ENCODE measurements around the gene CES3.
"Not testable (repeated sequence)": the region's sequence is repeated elsewhere in the genome, so short reads cannot be mapped to it uniquely, and the experiment has no call there.

CES3 gene

DNA sequence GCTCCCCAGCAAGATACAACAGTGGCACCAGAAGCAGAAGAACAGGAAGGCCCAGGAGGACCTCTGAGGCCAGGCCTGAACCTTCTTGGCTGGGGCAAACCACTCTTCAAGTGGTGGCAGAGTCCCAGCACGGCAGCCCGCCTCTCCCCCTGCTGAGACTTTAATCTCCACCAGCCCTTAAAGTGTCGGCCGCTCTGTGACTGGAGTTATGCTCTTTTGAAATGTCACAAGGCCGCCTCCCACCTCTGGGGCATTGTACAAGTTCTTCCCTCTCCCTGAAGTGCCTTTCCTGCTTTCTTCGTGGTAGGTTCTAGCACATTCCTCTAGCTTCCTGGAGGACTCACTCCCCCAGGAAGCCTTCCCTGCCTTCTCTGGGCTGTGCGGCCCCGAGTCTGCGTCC lies 11.9 kb downstream of the CES3 start:
- no peak for DNase-seq (ENCODE audit: low spot score)

DNA sequence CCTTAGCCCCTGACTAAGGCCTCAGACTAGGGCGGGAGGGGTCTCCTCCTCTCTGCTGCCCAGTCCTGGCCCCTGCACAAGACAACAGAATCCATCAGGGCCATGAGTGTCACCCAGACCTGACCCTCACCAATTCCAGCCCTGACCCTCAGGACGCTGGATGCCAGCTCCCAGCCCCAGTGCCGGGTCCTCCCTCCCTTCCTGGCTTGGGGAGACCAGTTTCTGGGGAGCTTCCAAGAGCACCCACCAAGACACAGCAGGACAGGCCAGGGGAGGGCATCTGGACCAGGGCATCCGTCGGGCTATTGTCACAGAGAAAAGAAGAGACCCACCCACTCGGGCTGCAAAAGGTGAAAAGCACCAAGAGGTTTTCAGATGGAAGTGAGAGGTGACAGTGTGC lies 12.7 kb downstream of the CES3 start:
- DNase-seq (ENCODE audit: low spot score), result no peak

DNA sequence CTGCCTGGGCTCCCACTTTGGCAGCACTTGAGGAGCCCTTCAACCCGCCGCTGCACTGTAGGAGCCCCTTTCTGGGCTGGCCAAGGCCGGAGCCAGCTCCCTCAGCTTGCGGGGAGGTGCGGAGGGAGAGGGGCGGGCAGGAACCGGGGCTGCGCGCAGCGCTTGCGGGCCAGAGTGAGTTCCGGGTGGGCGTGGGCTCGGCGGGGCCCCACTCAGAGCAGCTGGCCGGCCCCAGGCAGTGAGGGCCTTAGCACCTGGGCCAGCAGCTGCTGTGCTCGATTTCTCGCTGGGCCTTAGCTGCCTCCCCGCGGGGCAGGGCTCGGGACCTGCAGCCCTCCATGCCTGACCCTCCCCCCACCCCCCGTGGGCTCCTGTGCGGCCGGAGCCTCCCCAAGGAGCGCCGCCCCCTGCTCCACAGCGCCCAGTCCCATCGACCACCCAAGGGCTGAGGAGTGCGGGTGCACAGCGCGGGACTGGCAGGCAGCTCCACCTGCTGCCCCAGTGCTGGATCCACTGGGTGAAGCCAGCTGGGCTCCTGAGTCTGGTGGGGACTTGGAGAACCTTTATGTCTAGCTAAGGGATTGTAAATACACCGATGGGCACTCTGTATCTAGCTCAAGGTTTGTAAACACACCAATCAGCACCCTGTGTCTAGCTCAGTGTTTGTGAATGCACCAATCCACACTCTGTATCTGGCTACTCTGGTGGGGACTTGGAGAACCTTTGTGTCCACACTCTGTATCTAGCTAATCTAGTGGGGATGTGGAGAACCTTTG lies 13.3 kb downstream of the CES3 start:
- not testable (repeated sequence) for DNase-seq (ENCODE audit: low spot score)

DNA sequence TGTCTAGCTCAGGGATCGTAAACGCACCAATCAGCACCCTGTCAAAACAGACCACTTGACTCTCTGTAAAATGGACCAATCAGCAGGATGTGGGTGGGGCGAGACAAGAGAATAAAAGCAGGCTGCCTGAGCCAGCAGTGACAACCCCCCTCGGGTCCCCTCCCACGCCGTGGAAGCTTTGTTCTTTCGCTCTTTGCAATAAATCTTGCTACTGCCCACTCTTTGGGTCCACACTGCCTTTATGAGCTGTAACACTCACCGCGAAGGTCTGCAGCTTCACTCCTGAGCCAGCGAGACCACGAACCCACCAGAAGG lies 13.8 kb downstream of the CES3 start:
- not testable (repeated sequence) for DNase-seq (ENCODE audit: low spot score)

DNA sequence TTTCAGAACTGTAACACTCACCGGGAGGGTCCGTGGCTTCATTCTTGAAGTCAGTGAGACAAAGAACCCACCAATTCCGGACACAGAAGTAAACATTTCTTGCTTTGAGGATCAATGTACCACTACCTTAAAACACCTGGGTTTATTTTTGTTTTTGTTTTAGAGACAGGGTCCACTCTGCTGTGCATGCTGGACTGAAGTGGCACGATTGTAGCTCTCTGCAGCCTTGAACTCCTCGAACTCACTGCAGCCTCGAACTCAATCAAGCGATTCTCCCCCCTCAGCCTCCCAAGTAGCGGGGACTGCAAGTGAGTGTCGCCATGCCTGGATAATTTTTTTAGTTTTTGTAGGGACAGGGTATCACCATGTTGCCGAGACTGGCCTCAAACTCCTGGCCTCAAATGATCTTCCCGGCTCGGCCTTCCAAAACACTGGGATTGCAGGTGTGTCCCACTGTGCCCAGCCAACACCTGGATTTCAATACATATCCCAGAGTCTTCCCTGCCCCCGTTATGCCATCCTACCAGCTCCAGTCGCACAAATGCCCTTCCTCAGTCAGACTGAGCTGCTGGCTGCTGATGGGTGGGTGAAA lies 14.3 kb downstream of the CES3 start:
- DNase-seq (ENCODE audit: low spot score), result no peak

DNA sequence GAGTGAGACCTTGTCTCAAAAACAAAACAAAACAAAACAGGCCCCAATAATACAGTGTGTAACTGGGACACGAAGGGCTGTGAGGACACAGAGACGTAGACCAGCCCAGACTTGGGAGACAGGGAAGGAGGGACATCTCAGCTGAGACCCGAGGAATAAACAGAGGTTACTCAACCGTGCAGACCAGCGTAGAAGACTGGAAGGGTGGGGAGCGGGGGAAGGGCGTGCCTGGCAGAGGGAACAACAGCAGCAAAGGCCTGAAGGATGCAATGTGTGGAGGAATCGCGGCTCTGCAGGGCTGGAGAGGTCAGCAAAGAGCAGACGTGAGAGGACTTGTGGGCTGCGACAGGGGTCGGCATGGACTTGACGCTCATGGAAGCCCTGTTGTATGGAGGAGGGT lies 15.7 kb downstream of the CES3 start:
- no peak for DNase-seq (ENCODE audit: low spot score)

DNA sequence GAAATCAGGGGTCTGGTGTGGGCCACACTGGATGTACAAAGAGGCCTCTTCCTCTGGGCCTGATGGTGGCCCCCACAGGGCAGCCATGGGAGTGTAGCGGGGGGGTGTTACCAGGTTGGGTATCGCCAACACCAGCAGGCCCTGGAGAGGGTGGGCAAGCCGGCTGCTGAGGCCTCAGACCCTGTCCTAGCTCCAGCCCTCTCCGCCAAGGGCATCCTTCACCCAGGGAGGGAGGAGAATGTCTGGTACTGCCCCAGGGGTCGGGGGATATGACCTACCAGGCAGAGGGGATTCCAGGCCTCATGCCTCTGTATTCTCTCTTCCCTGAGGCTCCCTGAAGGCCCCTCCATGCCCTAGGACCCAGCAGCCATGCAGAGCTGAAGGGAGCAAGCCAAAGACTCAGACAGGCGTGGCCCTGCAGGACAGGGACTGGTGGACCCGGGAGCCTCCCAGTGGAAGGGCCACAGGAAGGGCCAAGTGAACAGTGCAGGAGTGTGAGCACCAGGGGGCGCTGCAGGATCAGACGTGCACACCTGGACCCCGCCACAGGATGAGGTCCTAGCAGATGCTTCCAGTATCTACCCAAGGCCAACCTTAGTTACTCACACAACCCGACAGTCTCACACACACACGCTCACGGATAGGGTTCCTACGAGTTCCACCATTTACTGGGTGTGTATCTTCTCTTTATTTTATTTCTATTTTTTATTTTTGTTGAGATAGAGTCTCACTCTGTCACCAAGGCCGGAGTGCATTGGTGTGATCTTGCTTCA lies 16.5 kb downstream of the CES3 start:
- DNase-seq (ENCODE audit: low spot score), result peak; percentile 75

DNA sequence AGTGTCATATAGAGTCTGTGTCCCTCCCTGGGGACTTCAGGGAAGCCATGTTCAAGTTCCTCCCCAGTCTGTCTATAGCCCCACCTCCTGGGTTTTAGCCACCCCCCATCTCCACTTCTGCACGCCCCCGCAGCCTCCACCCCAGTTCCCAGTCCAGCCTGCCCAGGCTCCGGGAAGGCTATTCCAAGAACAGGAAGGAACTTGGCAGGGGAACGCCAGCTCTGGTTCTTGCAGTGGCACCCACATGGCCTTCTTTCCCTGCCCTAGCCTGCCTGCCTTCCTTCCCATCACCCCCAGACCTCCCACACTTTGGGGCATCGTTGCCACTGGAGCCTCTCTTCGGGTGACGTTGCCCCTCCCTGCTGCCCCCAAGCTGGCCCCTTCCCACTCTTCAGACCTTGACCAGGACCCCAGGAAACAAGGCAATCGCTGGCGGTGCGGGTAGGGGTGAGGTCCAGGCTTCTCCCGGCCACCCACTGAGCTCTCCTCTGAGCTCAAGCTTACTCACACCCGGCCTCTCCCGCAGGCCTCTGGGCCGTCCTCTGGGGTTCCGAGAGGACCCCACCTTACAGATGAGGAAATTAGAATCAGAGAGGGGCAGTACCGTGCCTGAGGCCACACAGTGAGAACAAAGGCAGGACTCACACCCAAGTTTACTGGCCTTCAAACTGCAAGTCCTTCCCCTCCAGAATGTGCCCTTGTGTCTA lies 18.1 kb downstream of the CES3 start:
- DNase-seq (ENCODE audit: low spot score), result no peak

DNA sequence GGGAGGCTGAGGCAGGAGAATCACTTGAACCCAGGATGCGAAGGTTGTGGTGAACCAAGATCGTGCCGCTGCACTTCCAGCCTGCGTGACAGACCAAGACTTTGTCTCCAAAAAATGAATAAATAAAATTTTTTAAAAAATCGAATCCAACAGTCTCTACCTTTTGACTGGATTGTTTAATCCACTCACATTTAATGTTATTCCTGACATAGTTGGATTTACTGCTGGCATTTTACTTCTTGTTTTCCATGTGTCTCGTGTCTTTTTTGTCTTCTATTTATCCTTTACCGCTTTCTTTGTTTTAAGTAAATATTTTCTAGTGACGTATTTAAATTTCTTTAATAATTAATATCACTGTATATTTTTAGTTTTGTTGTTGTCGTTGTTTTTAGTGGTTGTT lies 22.0 kb downstream of the CES3 start:
- DNase-seq (ENCODE audit: low spot score), result no peak

DNA sequence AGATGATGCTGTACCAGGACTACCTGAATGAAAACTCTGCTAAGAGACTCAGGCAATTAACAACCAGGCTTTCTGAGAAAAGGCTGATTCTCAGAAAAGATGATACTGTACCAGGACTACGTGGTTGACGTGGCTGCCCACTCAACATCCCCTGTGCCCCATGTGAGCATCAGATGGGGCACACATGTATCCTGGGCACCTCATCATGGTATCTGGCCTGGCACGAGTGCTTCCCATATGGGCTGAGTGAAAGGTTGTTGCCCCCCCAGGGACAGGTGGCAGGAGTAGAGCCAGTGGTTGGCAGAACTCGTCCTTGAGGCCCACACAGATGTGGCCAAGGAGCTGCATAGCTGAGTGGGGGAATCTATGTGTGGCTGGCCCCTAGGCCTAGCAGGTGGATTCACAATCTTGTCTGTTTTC lies 23.8 kb downstream of the CES3 start:
- DNase-seq (ENCODE audit: low spot score), result no peak

DNA sequence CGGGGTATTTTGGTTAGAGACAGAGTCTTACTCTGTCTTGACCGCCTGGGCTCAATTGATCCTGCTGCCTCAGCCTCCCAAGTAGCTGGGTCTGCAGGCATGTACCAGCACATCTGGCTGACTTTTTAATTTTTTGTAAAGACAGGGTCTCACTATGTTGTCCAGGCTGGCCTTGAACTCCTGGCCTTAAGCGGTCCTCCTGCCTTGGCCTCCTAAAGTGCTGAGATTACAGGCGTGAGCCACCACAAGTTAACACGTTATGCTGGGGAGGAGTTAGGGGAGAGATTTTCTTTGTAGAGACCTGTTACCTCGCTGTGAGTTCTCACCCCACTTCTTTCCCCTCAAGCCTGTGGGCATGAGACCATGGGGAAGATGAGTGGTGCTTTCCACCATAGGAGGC lies 25.5 kb downstream of the CES3 start:
- DNase-seq (ENCODE audit: low spot score), result no peak

DNA sequence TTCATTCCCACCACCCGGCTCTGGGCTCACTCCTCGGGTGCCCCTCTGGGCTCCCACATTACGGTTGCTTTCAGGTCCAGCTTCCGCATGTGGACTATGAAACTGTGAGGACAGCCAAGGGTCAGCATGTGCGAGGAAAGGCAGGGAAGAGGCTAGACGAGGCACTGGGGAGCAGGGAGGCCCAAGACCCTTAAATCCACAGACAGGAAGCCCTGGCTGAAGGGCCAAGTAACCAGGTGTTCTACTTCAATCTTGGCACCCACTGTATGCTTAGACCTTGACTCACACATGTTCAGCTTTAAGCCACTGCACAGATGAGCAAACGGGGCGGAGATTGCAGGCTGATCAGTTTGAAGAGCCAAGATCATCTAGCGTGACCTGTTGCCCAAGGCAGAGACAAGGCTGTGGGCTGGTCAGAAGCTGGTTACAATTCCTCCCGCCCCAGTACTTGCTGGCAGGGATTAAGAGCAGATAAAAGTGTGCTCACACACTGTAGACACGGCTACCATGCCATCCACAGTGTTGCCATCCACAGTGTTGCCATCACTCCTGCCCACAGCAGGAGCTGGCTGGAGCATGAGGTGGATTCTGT lies 27.2 kb downstream of the CES3 start, which contains the start of gene CES4A:
CES4A (plus strand) TSS at position 393 of the 592 bp plus-strand sequence; CDS start at position 577, 184 bp downstream.
- DNase-seq (ENCODE audit: low spot score), result no peak

DNA sequence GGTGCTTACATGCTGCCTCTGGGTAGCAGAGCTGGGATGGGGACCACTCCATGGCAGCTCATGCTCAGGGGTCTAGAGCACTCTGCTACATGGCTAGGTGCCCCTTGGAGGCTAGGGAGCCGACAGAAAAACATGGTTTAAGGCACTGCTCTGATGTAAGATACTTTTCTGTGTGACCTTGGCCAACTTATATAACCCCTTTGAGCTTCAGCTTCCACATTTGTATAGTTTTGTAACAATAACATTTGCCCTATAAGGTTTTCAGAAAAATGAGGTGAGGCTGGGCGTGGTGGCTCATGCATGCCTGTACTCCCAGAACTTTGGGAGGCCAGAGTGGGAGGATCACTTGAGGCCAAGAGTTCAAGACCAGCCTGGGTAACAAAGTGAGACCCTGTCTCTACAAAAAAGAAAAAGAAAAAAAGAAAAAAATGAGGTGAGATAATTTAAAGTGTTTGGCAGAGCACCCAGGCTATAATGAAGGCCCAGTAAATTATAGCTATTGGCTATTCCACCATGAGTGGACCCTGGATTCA lies 30.5 kb downstream of the CES3 start:
- DNase-seq (ENCODE audit: low spot score), result no peak

DNA sequence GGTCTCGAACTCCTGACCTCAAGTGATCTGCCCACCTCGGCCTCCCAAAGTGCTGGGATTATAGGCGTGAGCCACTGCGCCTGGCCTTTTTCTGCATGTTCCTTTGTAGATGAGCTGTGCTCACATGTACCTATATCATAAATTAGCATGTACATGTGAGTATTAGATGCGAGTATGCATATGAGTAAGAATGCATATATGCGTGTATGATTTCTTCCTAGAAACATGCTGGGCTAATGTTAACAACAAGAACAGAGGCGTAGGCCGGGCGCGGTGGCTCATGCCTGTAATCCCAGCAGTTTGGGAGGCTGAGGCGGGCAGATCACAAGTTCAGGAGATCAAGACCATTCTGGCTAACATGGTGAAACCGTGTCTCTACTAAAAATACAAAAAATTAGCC lies 32.5 kb downstream of the CES3 start:
- DNase-seq (ENCODE audit: low spot score), result not testable (repeated sequence)

DNA sequence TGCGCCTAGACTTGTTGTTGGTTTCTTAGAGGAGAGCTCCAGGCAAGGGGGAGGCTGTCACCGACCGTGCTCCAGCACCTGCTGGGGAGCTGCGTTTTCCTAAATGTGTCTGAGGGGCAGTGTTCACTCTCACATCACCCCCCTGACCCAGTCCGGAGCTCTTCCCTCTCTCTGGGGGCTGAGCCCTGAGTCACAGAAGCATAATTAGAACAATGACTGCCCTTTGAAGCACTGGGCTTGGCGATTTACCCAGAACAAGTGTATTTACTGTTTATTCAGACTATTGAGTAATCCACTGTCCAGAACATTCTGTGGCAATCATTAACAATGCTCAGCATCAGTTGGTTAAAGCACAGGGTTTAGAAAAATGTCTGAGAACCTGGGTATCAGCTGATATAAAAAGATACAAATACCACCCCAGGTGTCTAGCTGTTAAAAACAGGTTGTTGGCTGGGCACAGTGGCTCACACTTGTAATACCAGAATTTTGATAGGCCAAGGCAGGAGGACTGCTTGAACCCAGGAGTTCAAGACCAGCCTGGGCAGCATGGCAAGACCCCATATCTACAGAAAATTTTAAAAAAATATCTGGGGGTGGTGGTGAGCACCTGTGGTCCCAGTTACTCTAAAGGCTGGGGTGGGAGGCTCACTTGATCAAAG lies 35.4 kb downstream of the CES3 start:
- DNase-seq (ENCODE audit: low spot score), result no peak

DNA sequence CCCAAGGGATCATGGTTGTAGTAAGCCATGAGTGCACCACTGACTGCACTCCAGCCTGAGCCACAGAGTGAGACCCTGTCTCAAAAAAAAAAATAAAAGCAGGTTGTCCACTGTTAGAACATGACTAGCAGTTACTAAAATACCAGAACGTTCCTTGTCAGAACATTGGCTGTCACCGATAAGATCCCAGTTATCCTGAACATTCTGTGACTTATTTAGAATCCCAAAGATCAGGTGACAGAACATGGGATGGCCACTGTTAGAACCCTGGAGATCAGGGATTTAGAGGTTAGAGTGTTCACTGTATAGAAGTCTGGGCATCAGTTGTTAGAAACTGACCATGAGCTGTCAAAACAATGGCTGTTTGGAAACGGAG lies 35.9 kb downstream of the CES3 start:
- no peak for DNase-seq (ENCODE audit: low spot score)

DNA sequence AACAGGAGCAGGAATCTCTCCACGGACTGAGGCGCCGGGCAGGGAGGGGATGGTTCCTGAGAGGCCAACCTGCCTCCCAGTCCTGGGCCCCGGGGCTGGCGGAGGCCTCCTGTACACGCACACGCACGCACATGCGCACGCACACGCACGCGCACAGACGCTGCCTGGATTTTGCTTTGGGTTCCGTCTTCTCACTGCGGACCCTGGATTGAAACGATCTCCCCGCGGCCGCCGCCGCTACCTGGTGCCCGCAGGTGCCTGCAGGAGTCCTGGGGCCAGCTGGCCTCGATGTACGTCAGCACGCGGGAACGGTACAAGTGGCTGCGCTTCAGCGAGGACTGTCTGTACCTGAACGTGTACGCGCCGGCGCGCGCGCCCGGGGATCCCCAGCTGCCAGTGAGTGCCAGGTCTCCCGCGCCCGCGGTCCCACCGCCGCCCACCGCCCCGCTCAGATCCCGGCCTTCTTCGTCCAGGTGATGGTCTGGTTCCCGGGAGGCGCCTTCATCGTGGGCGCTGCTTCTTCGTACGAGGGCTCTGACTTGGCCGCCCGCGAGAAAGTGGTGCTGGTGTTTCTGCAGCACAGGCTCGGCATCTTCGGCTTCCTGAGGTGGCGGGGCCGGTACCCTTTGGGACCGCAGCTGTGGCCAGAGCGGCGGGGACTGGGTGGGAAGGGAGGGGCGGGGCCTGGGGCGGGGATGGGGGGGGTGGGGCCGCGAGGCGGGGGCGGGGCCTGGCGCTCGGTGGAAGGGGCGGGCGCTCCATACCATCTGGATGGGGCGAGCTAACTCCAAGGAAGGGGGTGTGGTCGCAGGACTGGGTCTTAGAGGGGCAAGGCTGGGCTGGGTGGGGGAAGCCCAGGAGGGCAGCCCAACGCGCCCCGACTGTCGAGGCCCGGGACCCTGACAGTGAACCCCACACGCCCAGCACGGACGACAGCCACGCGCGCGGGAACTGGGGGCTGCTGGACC lies 39.6 kb downstream of the CES3 start:
- no peak for DNase-seq (ENCODE audit: low spot score)

DNA sequence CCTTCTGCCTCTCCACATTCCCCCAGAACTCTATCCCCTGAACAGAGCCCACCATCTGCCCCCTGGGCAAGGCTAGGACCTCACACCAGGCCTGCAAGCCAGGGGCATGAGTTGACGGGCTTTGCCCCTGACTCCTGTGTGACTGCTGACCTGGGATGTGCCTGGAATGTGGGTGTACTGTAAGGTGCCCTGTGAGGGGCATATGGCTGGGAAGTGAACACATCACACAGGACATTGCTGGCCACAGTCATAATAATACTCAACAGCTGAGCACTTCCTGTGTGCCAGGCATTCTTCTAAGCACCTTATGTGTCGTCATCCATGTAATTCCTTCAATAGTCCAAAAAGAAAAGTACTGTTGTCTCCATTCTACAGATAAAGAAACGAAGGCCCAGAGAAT lies 40.7 kb downstream of the CES3 start:
- peak; percentile 69 for DNase-seq (ENCODE audit: low spot score)

DNA sequence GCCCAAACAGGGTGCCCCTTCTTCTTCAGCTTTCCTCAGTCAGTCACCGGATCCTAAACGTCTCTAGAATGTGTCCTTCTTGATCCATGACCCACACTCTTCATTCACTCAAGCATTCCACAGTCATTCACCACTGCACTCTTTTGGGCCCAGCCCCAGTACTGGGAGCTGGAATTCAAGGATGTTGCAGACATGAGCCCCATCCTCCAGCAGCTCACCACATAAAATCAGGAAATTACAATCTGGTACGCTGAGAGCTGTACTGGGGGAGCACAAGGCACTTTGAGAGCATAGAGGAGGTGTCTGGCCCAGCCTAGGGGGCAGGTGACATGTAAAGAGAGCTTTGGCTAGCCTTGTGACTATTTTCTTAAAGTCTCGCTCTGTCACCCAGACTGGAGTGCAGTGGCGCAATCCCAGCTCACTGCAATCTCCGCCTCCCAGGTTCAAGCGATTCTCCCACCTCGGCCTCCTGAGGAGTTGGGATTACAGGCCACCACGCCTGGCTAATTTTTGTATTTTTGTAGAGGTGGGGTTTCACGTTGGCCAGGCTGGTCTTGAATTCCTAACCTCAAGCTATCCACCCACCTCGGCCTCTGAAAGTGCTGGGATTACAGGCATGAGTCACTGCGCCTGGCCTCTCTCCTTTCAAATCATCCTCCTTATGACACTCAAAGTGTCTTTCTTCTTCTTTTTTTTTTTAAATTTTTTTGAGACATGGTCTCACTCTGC lies 46.0 kb downstream of the CES3 start:
- no peak for DNase-seq (ENCODE audit: low spot score)

DNA sequence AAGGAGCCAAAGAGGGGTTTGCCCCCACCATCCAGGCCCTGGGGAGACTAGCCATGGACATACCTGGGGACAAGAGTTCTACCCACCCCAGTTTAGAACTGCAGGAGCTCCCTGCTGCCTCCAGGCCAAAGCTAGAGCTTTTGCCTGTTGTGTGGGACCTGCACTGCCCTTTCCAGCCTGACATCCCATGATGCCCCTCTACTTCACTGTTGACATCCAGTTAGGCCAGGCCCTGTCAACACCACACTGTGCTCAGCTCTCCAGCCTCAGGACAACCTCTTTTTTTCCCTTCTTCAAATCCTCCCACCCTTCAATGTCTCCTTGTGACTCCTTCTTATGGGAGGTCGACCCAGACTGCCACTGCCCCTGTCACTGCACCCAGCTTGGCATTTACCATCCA lies 48.1 kb downstream of the CES3 start:
- DNase-seq (ENCODE audit: low spot score), result no peak

Data from kidney capillary endothelial cell (primary cell).